Tibial nerve (tissue), 4 donors: ENCODE measurements around the gene TFEB. TPM values are rescaled to one million over a fixed set of nuclear protein-coding genes. Genes with fewer than 3 reads are reported as not detected.

Experiments
- DNase-seq, 2 donors: peaks; one replicate each; pipeline ENCODE4 v3.0.0-alpha.2; 2019; ENCODE audit warnings: low spot score in 2 of 2
- H3K27ac ChIP-seq, 4 donors: fragments of 200-600 bp; sonication (generic) in 3 of 4; one replicate each; pipeline ENCODE4 v1.5.1; 2017 to 2019; ENCODE audit warnings: mild to moderate bottlenecking in 1 of 4
- H3K27me3 ChIP-seq, 2 donors: fragments of 200-600 bp; sonication (generic) in 1 of 2; one replicate each; pipeline versions ENCODE4 v1.5.1 to v1.6.0; 2017 to 2019
- H3K36me3 ChIP-seq, 3 donors: fragments of 200-600 bp; sonication (generic); one replicate each; pipeline ENCODE4 v1.5.1; 2018 to 2019
- H3K4me1 ChIP-seq, 4 donors: fragments of 200-600 bp; sonication (generic) in 3 of 4; one replicate each; pipeline ENCODE4 v1.5.1; 2017 to 2019
- H3K4me3 ChIP-seq, 4 donors: fragments of 200-600 bp; sonication (generic) in 3 of 4; one replicate each; pipeline ENCODE4 v1.5.1; 2017 to 2019; ENCODE audit warnings: mild to moderate bottlenecking in 1 of 4, moderate library complexity in 1 of 4
- H3K9me3 ChIP-seq, 4 donors: fragments of 200-600 bp; sonication (generic) in 3 of 4; one replicate each; pipeline ENCODE4 v1.5.1; 2017 to 2019
- EP300 ChIP-seq, 2 donors: sonication (generic); formaldehyde crosslinking; IDR thresholded peaks; one replicate each; pipeline ENCODE4 v1.6.1; 2017; ENCODE audit warnings: antibody characterized with exemption in 2 of 2, mild to moderate bottlenecking in 1 of 2
- POLR2A ChIP-seq, 2 donors: fragments of 450-650 bp; IDR thresholded peaks; one replicate each; pipeline ENCODE4 v1.6.1; 2017; ENCODE audit warnings: antibody characterized with exemption in 2 of 2, mild to moderate bottlenecking in 2 of 2, moderate library complexity in 2 of 2
- WGBS, 2 donors: methylation state at CpG; one replicate each; pipeline ENCODE4 v1.1.5; 2018; 5-methylcytosine and 5-hydroxymethylcytosine counted together
- total RNA-seq, 4 donors: library from RNA; depleted of rRNA; stranded (reverse); fragments of >200 nt; gene quantifications; one replicate each; pipeline ENCODE4 v1.1.0, GENCODE V29; 2016
- TF ChIP-seq, protein P1 (sequence below), 5 experiments: fragments of 200-600 bp in 3 of 5; fragments of 450-650 bp in 2 of 5; sonication (generic) in 3 of 5; IDR thresholded peaks; one replicate each; pipeline ENCODE4 v1.5.1; 2016 to 2019; ENCODE audit warnings: antibody characterized with exemption in 5 of 5, mild to moderate bottlenecking in 3 of 5, moderate library complexity in 2 of 5

Gene TFEB
- total RNA-seq, 4 donors from 2014 or later: 19.2 to 28.8 (median 20.6) TPM

DNA sequence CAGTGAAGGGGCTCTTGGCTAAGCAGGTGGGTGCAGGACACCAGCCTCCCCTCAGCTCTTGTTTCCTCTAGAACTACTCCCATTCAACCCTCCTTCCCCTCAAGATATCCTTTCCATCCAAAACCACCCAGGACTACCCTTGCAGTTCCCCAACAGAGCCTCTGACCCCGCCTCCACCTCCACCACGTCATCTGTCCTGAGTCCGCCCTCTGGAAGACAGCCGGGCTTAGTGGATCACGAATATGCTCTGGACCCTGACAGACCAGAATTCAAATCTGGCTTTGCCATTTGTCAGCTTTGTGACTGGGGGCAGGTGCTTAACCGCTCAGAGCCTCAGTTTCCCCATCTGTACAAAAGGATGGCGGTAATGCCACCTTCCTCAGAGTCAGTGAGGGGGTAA lies 31.4 kb downstream of the TFEB start:
- 62 to 70% methylated on average over 7 of the region's 7 CpGs for WGBS, 2 donors
- no peak for DNase-seq
- Histone ChIP-seq H3K36me3 (no peaks in the 10 kb centered on the region), H3K4me1 (peaks cover 0 to 87% (median 60%) of the 10 kb centered on the region in 4 donors), H3K27ac (peak overlapping the region in 2 of 4 donors; percentile 89 to 92), H3K27me3 (no peaks in the 10 kb centered on the region), H3K9me3 (no peaks in the 10 kb centered on the region), H3K4me3 (no peak overlapping the region)
- TF ChIP-seq POLR2A (IDR thresholded peaks at IDR 0.05) (no peak), EP300 (IDR thresholded peaks at IDR 0.05) (no peak)

DNA sequence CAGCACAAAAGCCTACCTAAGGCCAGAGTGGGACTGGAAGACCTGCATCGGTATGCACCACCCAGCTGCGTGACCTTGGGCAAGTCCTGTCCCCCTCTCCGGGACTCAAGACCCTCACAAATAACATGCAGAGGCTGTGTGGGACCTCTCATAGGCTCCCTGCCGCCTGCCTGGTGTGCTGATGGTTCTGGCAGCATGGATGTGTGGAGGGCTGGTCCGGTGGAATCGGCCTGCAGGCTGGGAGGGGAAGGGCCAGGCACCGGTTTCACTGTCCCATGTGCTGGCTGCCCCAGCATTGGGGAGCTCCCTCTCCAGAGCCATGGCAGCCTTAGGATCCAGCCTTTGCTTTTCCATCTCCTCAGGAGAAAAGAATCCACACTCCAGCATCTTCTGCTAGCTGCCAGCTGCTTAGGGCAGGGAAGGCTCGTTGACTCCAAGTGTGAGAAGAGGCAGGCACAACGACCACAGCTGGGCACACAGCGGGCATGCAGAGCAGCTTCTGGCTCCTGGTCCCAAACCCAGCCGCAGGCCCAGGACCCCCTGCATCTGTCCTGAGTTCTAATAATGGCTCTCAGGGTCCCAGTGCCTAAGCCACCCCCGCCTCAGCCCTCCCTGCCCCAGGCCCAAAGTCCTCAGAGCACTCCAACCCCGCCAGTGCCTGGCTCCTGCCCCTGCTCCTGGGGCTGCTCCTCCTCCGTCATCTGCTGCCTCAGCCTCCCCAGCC lies 32.5 kb downstream of the TFEB start:
- Histone ChIP-seq H3K36me3 (no peaks in the 10 kb centered on the region), H3K27me3 (no peaks in the 10 kb centered on the region), H3K4me1 (peaks cover 0 to 88% (median 56%) of the 10 kb centered on the region in 4 donors), H3K4me3 (no peak overlapping the region), H3K9me3 (no peaks in the 10 kb centered on the region), H3K27ac (peak overlapping the region in 1 of 4 donors; percentile 46)
- no peak for DNase-seq
- TF ChIP-seq EP300 (IDR thresholded peaks at IDR 0.05): no peak
- 72 to 82% methylated on average over 11 to 14 of the region's 14 CpGs for WGBS, 2 donors

DNA sequence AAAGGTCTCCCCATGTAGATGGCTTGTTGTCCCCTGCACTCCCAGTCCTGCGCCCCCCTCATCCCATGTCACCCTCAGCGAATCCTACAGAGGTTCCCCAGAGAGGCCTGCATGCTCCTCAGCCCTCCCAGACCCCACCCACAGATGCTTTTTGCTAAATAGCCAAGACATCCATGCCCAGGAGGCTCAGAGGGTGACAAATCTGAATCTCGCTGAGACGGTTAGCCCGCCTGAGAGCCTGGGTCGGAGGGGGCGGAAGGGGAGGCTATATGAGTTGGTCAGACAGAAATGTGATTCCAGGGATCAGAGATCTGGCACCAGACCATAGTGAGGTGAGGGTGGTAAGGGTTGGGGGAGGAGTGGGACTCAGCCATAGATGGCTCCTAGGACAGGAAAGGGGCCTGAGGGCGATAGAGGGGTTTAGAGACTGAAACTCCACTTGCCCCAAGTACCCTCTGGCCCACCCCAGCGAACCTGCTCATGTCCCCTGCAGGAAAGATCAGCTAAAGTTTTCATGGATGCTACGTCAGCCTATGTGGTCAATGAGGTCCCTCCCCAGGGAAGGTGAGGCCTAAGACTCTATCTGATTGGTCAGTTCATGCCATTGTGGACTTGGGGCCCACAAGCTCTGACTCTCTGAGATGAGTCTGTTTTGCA lies 33.2 kb downstream of the TFEB start:
- DNase-seq: no peak
- WGBS, 2 donors: 88 to 92% methylated on average over 10 of the region's 10 CpGs
- Histone ChIP-seq H3K36me3 (no peaks in the 10 kb centered on the region), H3K27ac (peak overlapping the region in 2 of 4 donors; percentile 46 to 63), H3K9me3 (no peaks in the 10 kb centered on the region), H3K4me3 (no peak overlapping the region), H3K27me3 (no peaks in the 10 kb centered on the region), H3K4me1 (peaks cover 0 to 86% (median 49%) of the 10 kb centered on the region in 4 donors)
- TF ChIP-seq, protein P1, sequence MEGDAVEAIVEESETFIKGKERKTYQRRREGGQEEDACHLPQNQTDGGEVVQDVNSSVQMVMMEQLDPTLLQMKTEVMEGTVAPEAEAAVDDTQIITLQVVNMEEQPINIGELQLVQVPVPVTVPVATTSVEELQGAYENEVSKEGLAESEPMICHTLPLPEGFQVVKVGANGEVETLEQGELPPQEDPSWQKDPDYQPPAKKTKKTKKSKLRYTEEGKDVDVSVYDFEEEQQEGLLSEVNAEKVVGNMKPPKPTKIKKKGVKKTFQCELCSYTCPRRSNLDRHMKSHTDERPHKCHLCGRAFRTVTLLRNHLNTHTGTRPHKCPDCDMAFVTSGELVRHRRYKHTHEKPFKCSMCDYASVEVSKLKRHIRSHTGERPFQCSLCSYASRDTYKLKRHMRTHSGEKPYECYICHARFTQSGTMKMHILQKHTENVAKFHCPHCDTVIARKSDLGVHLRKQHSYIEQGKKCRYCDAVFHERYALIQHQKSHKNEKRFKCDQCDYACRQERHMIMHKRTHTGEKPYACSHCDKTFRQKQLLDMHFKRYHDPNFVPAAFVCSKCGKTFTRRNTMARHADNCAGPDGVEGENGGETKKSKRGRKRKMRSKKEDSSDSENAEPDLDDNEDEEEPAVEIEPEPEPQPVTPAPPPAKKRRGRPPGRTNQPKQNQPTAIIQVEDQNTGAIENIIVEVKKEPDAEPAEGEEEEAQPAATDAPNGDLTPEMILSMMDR (IDR thresholded peaks at IDR 0.05): no peak
- no peak for TF ChIP-seq EP300 (IDR thresholded peaks at IDR 0.05)
- TF ChIP-seq POLR2A (IDR thresholded peaks at IDR 0.05): no peak

DNA sequence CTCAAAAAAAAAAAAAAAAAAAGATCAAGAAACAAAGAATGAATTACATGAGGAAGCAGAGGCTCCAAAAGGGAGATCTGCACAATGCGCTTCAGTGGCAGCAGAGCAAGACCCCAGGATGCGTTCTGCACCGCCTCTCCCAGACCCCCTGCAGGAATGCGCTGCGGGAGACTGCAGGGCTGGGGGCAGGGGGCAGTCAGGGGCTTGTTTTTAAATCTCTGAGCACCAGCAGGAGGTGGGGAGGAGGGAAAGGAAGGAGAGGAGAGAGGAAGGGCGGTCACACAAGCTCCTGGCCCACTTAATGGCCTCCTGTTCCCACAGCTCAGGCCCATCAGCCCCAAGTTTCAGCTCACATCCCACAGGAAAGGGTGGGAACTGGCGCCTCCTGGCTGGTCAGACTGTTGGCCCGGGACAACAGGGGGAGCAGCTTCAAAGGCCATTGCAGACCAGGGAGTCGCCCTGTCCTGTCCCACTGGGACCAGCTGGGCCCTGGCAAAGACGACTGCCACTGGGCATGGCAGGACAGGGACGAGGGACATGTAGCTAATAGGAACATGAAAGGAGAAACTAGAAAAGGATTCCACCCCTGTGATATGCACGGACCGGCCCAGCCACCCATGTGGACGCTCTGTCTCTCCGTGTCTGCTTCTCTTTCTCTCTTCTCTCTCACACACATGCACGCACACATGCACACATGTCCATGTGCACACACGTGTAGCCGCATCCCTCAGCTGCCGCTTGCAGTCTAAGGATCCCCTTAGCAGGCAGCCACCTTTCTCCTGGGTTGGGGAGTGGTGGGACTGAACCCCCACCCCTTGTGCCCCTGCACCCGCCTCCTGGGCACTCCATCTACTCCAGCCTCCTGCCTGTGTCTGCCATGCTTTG lies 34.7 kb downstream of the TFEB start:
- Histone ChIP-seq H3K4me1 (peaks cover 0 to 74% (median 36%) of the 10 kb centered on the region in 4 donors), H3K27ac (peak overlapping the region in 3 of 4 donors; percentile 46 to 63 (median 47)), H3K36me3 (no peaks in the 10 kb centered on the region), H3K27me3 (no peaks in the 10 kb centered on the region), H3K4me3 (no peak overlapping the region), H3K9me3 (no peaks in the 10 kb centered on the region)
- 71 to 76% methylated on average over 19 to 20 of the region's 20 CpGs for WGBS, 2 donors
- no peak for DNase-seq
- TF ChIP-seq POLR2A (IDR thresholded peaks at IDR 0.05): no peak

DNA sequence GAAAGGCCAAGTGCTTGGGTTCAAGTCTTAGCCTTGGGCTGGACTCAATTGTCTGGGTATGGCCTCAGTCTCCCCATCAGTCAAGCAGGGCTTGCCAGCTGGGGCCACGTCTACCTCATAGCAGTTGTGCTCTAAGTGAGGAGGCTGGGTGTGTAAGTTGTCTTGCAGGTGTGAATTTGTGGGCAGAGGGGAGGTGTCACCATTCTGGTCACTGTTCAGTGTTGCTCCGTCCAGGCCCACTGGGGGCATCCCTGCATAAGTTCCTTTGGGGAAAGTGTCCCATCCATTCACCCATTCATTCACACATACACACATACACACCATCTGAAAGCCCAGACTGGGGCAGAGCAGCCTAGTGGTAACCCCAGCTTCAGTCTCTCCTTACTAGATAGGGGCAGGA lies 36.3 kb downstream of the TFEB start:
- Histone ChIP-seq H3K9me3 (no peaks in the 10 kb centered on the region), H3K27me3 (no peaks in the 10 kb centered on the region), H3K36me3 (no peaks in the 10 kb centered on the region), H3K27ac (peak overlapping the region in 3 of 4 donors; percentile 21 to 85 (median 74)), H3K4me1 (peaks cover 0 to 68% (median 24%) of the 10 kb centered on the region in 4 donors), H3K4me3 (no peak overlapping the region)
- TF ChIP-seq, protein P1 (IDR thresholded peaks at IDR 0.05): no peak
- TF ChIP-seq EP300 (IDR thresholded peaks at IDR 0.05) (no peak), POLR2A (IDR thresholded peaks at IDR 0.05) (no peak)
- 71 to 72% methylated on average over 2 of the region's 2 CpGs for WGBS, 2 donors
- no peak for DNase-seq
